ENCODE data around the gene GOLGA6L24. TPM values are rescaled to one million over a fixed set of nuclear protein-coding genes. Genes with fewer than 3 reads are reported as not detected.
"Not testable (repeated sequence)": the region's sequence is repeated elsewhere in the genome, so short reads cannot be mapped to it uniquely, and the experiment has no call there.

GOLGA6L24 gene, protein sequence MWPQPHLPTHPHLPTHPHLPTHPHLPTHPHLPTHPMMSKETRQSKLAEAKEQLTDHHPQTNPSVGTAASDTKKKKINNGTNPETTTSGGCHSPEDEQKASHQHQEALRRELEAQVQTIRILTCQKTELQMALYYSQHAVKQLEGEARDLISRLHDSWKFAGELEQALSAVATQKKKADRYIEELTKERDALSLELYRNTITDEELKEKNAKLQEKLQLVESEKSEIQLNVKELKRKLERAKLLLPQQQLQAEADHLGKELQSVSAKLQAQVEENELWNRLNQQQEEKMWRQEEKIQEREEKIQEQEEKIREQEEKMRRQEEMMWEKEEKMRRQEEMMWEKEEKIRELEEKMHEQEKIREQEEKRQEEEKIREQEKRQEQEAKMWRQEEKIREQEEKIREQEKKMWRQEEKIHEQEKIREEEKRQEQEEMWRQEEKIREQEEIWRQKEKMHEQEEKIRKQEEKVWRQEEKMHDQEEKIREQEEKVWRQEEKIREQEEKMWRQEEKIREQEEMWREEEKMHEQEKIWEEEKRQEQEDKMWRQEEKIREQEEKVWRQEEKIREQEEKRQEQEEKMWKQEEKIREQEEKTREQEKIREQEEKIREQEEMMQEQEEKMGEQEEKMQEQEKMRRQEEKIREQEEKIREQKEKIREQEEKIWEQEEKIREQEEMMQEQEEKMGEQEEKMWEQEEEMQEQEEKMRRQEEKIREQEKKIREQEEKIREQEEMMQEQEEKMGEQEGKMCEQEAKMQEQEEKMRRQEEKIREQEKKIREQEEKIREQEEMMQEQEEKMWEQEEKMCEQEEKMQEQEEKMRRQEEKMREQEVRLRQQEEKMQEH
- total RNA-seq: not detected

DNA sequence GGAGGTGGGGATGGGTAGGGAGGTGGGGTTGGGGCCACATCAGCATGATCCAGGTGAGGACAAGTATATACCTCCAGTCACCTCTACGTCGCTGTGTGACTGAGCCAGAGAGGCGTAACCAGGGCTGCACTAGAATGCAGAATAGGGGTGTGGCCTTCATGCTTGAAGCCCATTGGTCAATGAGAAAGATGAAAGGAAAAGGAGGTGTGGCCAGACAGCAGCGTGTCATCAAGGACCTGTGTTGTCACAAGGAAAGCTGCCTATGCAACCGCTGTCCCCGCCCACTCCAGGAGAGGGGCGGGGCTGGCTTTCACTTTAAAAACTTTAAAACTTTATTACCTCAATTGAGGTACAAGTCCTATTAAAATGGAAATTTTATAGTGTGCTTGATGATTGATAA, at the start of gene GOLGA6L24:
TSS of gene GOLGA6L24 (minus strand) at position 101 of the 400 bp plus-strand sequence. CDS start at position 40, 61 bp downstream.
- H3K4me1 ChIP-seq; H3K27me3 ChIP-seq; in situ Hi-C loops (cut with MboI; ENCODE audit: low pct_ligation_motif_present in 1 of 4, low pct_unique_long_range_greater_than_20kb in 1 of 4, low sequenced_read_pairs in 3 of 4); H3K36me3 ChIP-seq; intact Hi-C loops (cut with DNase I; ENCODE audit: low total_unique reads); H3K9me3 ChIP-seq; H3K4me3 ChIP-seq; DNase-seq; H3K27ac ChIP-seq: not testable (repeated sequence)
- no CpG with 5 or more reads among the region's 7 CpGs for WGBS, 2 donors (ENCODE audit: low coverage in 1 of 2)

DNA sequence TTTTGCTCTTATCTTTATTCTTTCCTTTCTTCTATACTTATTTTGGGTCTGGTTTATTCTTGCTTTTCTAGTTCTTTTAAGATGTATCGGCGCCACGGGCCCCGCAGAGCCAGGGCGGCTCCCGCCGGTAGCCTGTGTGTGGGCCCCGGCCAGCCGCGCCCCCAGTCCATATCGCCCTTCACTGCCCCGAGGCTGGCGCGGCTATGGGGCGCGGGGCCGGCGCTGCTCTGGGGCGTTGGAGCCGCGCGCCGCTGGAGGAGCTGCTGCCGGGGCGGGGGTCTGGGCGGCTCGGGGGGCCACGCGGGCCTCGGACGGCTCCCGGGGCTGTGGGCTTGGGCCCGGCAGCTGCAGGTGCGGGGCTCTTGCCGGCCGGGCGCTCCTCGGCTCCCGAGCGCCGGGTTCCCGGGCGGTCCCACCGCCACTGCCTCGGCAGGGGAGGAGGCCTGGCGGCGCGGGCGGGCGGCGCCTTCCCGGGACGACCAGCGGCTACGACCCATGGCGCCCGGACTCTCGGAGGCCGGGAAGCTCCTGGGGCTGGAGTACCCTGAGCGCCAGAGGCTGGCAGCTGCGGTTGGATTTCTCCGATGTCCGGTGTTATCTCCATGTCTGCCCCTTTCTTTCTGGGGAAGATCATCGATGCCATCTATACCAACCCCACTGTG, 45.0 kb upstream of the GOLGA6L24 start:
- in situ Hi-C loops (cut with MboI; ENCODE audit: low pct_ligation_motif_present in 1 of 4, low pct_unique_long_range_greater_than_20kb in 1 of 4, low sequenced_read_pairs in 3 of 4); H3K4me3 ChIP-seq; H3K27ac ChIP-seq; H3K9me3 ChIP-seq; intact Hi-C loops (cut with DNase I; ENCODE audit: low total_unique reads); DNase-seq; H3K4me1 ChIP-seq; H3K27me3 ChIP-seq; H3K36me3 ChIP-seq: not testable (repeated sequence)
- WGBS, 2 donors (ENCODE audit: low coverage in 1 of 2): no CpG with 5 or more reads among the region's 64 CpGs

DNA sequence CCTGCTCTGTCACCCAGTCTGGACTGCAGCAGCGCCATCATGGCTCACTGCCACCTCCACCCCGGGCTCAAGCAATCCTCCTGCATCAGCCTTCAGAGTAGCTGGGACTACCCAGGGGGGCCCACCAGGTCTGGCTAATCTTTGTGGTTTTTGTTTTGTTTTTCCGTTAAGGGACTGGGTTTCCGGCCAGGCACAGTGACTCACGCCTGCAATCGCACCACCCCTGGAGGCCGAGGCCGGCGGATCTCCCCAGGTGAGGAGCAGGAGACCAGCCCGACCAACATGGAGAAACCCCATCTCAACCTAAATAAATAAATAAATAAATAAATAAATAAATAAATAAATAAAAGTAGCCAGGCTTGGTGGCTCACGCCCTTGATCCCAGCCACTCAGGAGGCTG, 38.1 kb upstream of the GOLGA6L24 start:
- in situ Hi-C loops (cut with MboI; ENCODE audit: low pct_ligation_motif_present in 1 of 4, low pct_unique_long_range_greater_than_20kb in 1 of 4, low sequenced_read_pairs in 3 of 4); H3K27ac ChIP-seq; DNase-seq; H3K9me3 ChIP-seq; intact Hi-C loops (cut with DNase I; ENCODE audit: low total_unique reads); H3K36me3 ChIP-seq; H3K4me1 ChIP-seq; H3K4me3 ChIP-seq; H3K27me3 ChIP-seq: not testable (repeated sequence)
- no CpG with 5 or more reads among the region's 11 CpGs for WGBS, 2 donors (ENCODE audit: low coverage in 1 of 2)

DNA sequence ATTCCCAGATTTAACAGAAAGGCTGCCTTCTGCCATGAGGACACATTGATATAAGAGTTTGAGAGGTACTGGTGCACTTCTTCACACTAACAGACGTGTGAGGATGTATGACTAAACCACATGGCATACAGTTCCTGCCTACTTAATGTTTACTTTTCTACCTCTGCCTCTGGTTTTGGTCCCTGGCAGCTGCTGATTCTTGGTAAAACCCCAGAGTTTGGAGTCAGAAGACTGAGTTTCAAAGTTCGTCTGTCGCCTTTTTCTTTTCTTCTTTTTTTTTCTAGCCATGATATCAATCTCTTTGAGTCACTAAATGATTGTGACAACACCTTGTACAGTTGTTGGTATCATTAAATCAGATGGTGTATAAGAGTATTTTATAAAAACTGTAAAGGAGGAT, 22.2 kb upstream of the GOLGA6L24 start:
- H3K27me3 ChIP-seq; H3K4me3 ChIP-seq; H3K36me3 ChIP-seq; H3K27ac ChIP-seq; intact Hi-C loops (cut with DNase I; ENCODE audit: low total_unique reads); H3K4me1 ChIP-seq; H3K9me3 ChIP-seq; in situ Hi-C loops (cut with MboI; ENCODE audit: low pct_ligation_motif_present in 1 of 4, low pct_unique_long_range_greater_than_20kb in 1 of 4, low sequenced_read_pairs in 3 of 4); DNase-seq: not testable (repeated sequence)
- 23 to 50% methylated on average over 2 of the region's 3 CpGs for whole genome bisulfite sequencing, 2 donors (ENCODE audit: low coverage in 1 of 2)

DNA sequence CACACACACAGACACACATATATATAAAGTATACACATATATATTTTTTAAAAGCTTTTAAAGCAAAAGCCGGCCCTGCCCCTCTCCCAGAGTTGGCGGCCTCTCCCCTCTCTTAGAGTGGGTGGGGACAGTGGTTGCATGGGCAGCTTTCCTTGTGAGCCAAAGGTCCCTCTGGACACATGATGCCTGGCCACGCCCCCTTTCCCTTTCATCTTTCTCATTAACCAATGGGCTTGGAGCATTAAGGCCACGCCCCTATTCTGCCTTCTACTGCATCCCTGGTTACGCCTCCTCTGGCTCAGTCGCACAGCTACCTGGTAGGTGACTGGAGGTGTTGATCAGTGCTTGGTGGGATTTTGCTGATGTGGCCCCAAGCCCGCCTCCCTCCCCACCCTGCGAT, 20.5 kb upstream of the GOLGA6L24 start, which contains the start of gene GOLGA8F:
TSS of gene GOLGA8F (plus strand) at position 301 of the 400 bp plus-strand sequence. CDS start at position 399, 98 bp downstream.
- intact Hi-C loops (cut with DNase I; ENCODE audit: low total_unique reads); H3K27ac ChIP-seq; DNase-seq; H3K36me3 ChIP-seq; H3K4me1 ChIP-seq; H3K4me3 ChIP-seq; in situ Hi-C loops (cut with MboI; ENCODE audit: low pct_ligation_motif_present in 1 of 4, low pct_unique_long_range_greater_than_20kb in 1 of 4, low sequenced_read_pairs in 3 of 4); H3K27me3 ChIP-seq; H3K9me3 ChIP-seq: not testable (repeated sequence)
- WGBS, 2 donors (ENCODE audit: low coverage in 1 of 2): no CpG with 5 or more reads among the region's 8 CpGs

DNA sequence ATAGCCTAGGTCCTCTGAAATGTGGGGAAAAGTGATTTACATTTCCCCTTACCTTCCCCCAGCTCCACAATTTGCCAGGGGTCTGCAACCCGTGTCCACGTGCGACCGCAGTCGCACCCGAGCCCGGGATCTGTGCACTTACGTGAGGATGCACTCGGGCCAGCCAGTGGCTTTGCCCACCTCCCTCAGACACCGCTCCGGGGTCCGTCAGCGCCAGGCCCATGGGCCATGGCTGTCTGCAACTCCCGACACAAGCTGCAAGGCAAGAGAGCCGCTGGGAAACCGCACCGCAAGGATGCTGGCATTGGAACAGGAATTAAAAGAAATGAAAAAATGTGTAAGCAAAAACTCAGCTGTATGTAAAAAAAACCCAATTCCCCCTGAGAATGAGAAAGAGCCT, 7.6 kb upstream of the GOLGA6L24 start:
- intact Hi-C loops (cut with DNase I; ENCODE audit: low total_unique reads); H3K4me3 ChIP-seq; H3K36me3 ChIP-seq; in situ Hi-C loops (cut with MboI; ENCODE audit: low pct_ligation_motif_present in 1 of 4, low pct_unique_long_range_greater_than_20kb in 1 of 4, low sequenced_read_pairs in 3 of 4); H3K27me3 ChIP-seq; H3K27ac ChIP-seq; H3K9me3 ChIP-seq; DNase-seq; H3K4me1 ChIP-seq: not testable (repeated sequence)
- 96% methylated on average over 13 of the region's 17 CpGs; no CpG with 5 or more reads in 1 of the 2 donors for WGBS, 2 donors (ENCODE audit: low coverage in 1 of 2)

DNA sequence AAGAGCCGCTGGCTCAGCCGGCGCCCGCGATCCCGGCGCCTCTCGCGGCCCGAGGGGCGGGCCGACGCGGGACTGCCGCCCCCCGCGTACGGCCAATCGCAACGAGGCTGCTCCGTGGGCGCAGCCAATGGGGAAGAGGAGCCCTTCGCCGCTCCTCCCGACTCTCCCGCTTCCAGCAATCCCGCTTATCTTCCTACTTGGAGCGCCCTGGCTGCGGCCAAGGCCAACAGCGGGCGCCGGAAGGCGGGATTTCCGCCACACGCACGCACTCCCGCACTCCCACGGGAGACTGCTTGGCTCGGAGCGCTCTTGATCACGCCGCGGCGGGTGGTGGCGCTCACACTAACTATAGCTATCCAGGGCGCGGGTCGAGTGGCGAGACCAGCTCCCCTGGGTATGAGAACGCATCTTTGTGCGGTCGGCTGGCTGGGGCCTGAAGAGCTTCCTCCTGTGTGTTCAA, 35.7 kb downstream of the GOLGA6L24 start, which contains the start of gene HERC2:
TSS of gene HERC2 (minus strand) at position 51 of the 460 bp plus-strand sequence. CDS start 746 bp downstream, outside the sequence.
- no CpG with 5 or more reads among the region's 52 CpGs for WGBS, 2 donors (ENCODE audit: low coverage in 1 of 2)
- intact Hi-C loops (cut with DNase I; ENCODE audit: low total_unique reads); in situ Hi-C loops (cut with MboI; ENCODE audit: low pct_ligation_motif_present in 1 of 4, low pct_unique_long_range_greater_than_20kb in 1 of 4, low sequenced_read_pairs in 3 of 4); H3K27me3 ChIP-seq; H3K4me1 ChIP-seq; DNase-seq; H3K36me3 ChIP-seq; H3K9me3 ChIP-seq: not testable (repeated sequence)
- H3K27ac ChIP-seq: peak within 1 kb of the TSS; percentile 43 to 58 (median 48)
- peak within 1 kb of the TSS in 3 of 4 donors; percentile 15 to 45 (median 33) for H3K4me3 ChIP-seq

DNA sequence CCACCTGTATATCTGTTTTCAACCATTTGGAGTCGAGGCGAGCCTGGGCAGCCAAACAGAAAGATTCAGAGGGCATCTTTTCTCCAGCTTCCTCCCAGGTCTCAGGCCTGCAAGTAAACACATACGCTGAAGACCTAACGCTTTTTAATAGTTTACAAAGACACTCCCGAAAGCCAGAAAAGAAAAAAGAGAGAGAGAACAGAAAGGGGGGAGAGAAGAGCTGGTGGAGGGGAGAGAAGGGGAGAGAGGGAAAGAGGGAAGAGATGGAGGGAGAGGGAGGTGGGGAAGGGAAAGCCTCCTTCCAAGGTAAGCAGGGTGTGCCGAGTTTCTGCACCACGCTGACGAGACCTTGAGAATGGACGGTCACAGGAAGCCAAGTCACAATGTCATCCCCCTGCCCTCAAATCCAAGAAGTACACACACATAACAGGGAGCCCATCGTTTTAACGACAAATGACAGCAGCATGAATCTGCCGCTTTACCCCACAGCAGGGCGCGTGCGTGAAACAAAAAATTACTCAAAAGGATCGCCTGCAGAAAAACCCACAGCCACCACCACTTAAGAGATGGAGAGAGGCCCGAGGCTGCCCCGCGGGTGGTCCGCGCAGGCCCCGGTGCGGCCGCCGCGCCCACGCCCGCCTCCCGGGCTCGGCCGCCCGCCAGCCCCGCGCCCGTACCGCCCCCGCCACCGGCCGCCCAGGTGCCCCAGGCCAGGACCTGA, 36.4 kb downstream of the GOLGA6L24 start:
- H3K4me3 ChIP-seq: peak overlapping the region in 3 of 4 donors; percentile 15 to 45 (median 33)
- H3K4me1 ChIP-seq; DNase-seq; H3K36me3 ChIP-seq; H3K9me3 ChIP-seq; intact Hi-C loops (cut with DNase I; ENCODE audit: low total_unique reads); H3K27me3 ChIP-seq; in situ Hi-C loops (cut with MboI; ENCODE audit: low pct_ligation_motif_present in 1 of 4, low pct_unique_long_range_greater_than_20kb in 1 of 4, low sequenced_read_pairs in 3 of 4): not testable (repeated sequence)
- 4% methylated on average over 11 of the region's 39 CpGs; no CpG with 5 or more reads in 1 of the 2 donors for WGBS, 2 donors (ENCODE audit: low coverage in 1 of 2)
- H3K27ac ChIP-seq: peak overlapping the region; percentile 43 to 58 (median 48)

DNA sequence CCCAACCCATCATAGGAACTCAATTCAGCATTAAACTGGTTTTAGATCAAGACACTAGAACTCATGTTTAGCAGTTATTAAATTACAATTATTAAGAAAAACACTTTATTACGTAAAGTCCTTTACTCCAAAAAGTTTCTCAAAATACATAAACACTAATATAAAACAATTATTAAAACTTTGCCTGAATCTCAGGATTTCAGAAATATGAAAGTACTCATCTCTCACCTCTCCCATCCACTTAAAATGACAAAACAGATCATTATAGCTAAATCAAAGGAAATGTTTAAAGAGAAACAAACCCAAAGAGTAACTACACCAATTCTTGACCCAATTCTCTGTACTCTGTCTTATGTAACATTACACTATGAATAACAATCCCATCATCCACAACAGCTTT, 38.2 kb downstream of the GOLGA6L24 start:
- H3K27me3 ChIP-seq; H3K36me3 ChIP-seq; H3K9me3 ChIP-seq; in situ Hi-C loops (cut with MboI; ENCODE audit: low pct_ligation_motif_present in 1 of 4, low pct_unique_long_range_greater_than_20kb in 1 of 4, low sequenced_read_pairs in 3 of 4); H3K4me1 ChIP-seq; intact Hi-C loops (cut with DNase I; ENCODE audit: low total_unique reads); H3K27ac ChIP-seq; H3K4me3 ChIP-seq; DNase-seq: not testable (repeated sequence)
- 97 to 100% methylated on average over 1 of the region's 1 CpG for WGBS, 2 donors (ENCODE audit: low coverage in 1 of 2)

Measured in transverse colon (tissue), 4 donors.